DOHH2 (cell line): Measurements from ENCODE around the gene RCOR2.

ENCODE experiments used
- CTCF ChIP-seq: fragments of 200-600 bp; sonication (generic); IDR thresholded peaks from one replicate; pipeline ENCODE4 v1.5.1; 2014; ENCODE audit warnings: antibody characterized with exemption, mild to moderate bottlenecking, low read depth, low read length; ENCODE audit not compliant: poor library complexity, severe bottlenecking
- EZH2phosphoT487 ChIP-seq: fragments of 200-600 bp; sonication (generic); IDR thresholded peaks from 2 replicates; pipeline ENCODE4 v1.6.1; 2017; ENCODE audit warnings: borderline replicate concordance, mild to moderate bottlenecking, antibody characterized with exemption, low read length, moderate library complexity, mixed read lengths

- TF ChIP-seq CTCF, result no peak
- no peak for TF ChIP-seq EZH2phosphoT487
These were observed 40.3 kb downstream of the RCOR2 start for GRCh38 chr11:63876616-63877015.
